GM19099 (cell line): ENCODE results near the gene SLC35B1.

Experiments
- POLR2A ChIP-seq: IDR thresholded peaks from 3 replicates; pipeline ENCODE4 v1.6.1; 2011; ENCODE audit warnings: low read depth; ENCODE audit not compliant: insufficient read length; ENCODE audit errors: extremely low read depth

The SLC35B1 gene

GRCh38 chr17:49670002-49670401 lies 37.8 kb downstream of the SLC35B1 start:
- no peak for TF ChIP-seq POLR2A

GRCh38 chr17:49667854-49668253 lies 39.9 kb downstream of the SLC35B1 start:
- no peak for TF ChIP-seq POLR2A

GRCh38 chr17:49664706-49665211 lies 43.0 kb downstream of the SLC35B1 start:
- no peak for TF ChIP-seq POLR2A

- no peak for TF ChIP-seq POLR2A
Measured at GRCh38 chr17:49659661-49660382, 47.9 kb downstream of the SLC35B1 start.

GRCh38 chr17:49656247-49656646 lies 51.5 kb downstream of the SLC35B1 start:
- TF ChIP-seq POLR2A, result no peak
